H1 (cell line): ENCODE data around the gene FSD1L. TPM values are rescaled to one million over a fixed set of nuclear protein-coding genes. Genes with fewer than 3 reads are reported as not detected.

Experiments
- CTCF ChIA-PET: fragments of 300-600 bp; sonication (Branson Sonifier 250); formaldehyde crosslinking; loops from one replicate; lab custom pipeline; 2021; ENCODE audit not compliant: partially characterized antibody; lab: Charles Lee
- POLR2A ChIA-PET: fragments of 300-600 bp; sonication (Branson Sonifier 250); formaldehyde crosslinking; loops from one replicate; lab custom pipeline; 2021; ENCODE audit warnings: inconsistent platforms; ENCODE audit not compliant: partially characterized antibody; lab: Charles Lee
- DNase-seq, 2 experiments: peaks; one replicate each; pipeline versions ENCODE4 v3.0.0 to v3.0.0-alpha.2; 2010 to 2022; ENCODE audit warnings: low spot score in 2 of 2, low read depth in 1 of 2, mixed read lengths in 1 of 2
- FAIRE-seq: peaks from 2 replicates; lab custom pipeline; 2011; peaks lifted over from hg19 to GRCh38; lab: Jason Lieb, UNC
- H2AFZ ChIP-seq: 2 replicates; pipeline ENCODE4 v1.8.1; 2012; ENCODE audit warnings: low read length, inconsistent platforms
- H2AK5ac ChIP-seq: 2 replicates; pipeline ENCODE4 v1.6.1; 2013; ENCODE audit warnings: low read depth, low read length
- H2BK120ac ChIP-seq: replicated peaks from 2 replicates; pipeline ENCODE3; 2013; ENCODE audit warnings: low read depth, low read length, inconsistent platforms
- H2BK12ac ChIP-seq: 2 replicates; pipeline ENCODE4 v1.6.1; 2013; ENCODE audit warnings: low read depth, low read length
- H2BK15ac ChIP-seq: 2 replicates; pipeline ENCODE4 v1.6.1; 2013; ENCODE audit warnings: low read length
- H2BK20ac ChIP-seq: 2 replicates; pipeline ENCODE4 v1.6.1; 2013; ENCODE audit warnings: low read length
- H2BK5ac ChIP-seq: 2 replicates; pipeline ENCODE4 v1.6.1; 2013; ENCODE audit warnings: low read depth, low read length
- H3K14ac ChIP-seq: 2 replicates; pipeline ENCODE4 v1.6.1; 2013; ENCODE audit warnings: inconsistent platforms; ENCODE audit not compliant: insufficient read length
- H3K18ac ChIP-seq: 2 replicates; pipeline ENCODE4 v1.6.1; 2013; ENCODE audit warnings: low read length; ENCODE audit errors: extremely low read depth
- H3K23ac ChIP-seq: 2 replicates; pipeline ENCODE4 v1.6.1; 2013; ENCODE audit warnings: inconsistent platforms; ENCODE audit not compliant: insufficient read length
- H3K23me2 ChIP-seq: 2 replicates; pipeline ENCODE4 v1.6.1; 2013; ENCODE audit warnings: low read depth, low read length
- H3K27ac ChIP-seq: 2 replicates; pipeline ENCODE4 v1.6.1; 2011; ENCODE audit warnings: low read depth, low read length, inconsistent platforms
- H3K27me3 ChIP-seq, 4 experiments: replicated peaks in 1 of 4; 1 replicate in 1 of 4; 2 replicates in 3 of 4; pipeline versions ENCODE4 v1.6.1 to v1.8.1; 2011 to 2013; ENCODE audit warnings: low read length in 3 of 4, mild to moderate bottlenecking in 3 of 4, inconsistent platforms in 2 of 4, mixed read lengths in 2 of 4, moderate library complexity in 1 of 4; ENCODE audit not compliant: control insufficient read depth in 3 of 4, insufficient read depth in 3 of 4; ENCODE audit errors: extremely low read depth in 1 of 4
- H3K36me3 ChIP-seq, 4 experiments: 2 replicates each; pipeline versions ENCODE4 v1.6.1 to v1.8.1; 2011 to 2013; ENCODE audit warnings: mild to moderate bottlenecking in 4 of 4, low read length in 3 of 4, moderate library complexity in 2 of 4, control low read depth in 1 of 4, inconsistent platforms in 1 of 4; ENCODE audit not compliant: insufficient read depth in 4 of 4, control insufficient read depth in 2 of 4
- H3K4ac ChIP-seq: replicated peaks from 2 replicates; pipeline ENCODE3; 2013; ENCODE audit warnings: low read length, low read depth, mixed read lengths, inconsistent platforms; ENCODE audit not compliant: insufficient read length
- H3K4me1 ChIP-seq, 4 experiments: replicated peaks in 1 of 4; 1 replicate in 1 of 4; 2 replicates in 3 of 4; pipeline versions ENCODE4 v1.6.1 to v1.8.1; 2011 to 2013; ENCODE audit warnings: low read length in 3 of 4, inconsistent platforms in 2 of 4, mixed read lengths in 1 of 4; ENCODE audit not compliant: insufficient read depth in 4 of 4, control insufficient read depth in 3 of 4
- H3K4me2 ChIP-seq, 2 experiments: 2 replicates each; pipeline versions ENCODE4 v1.6.1 to v1.8.1; 2011 to 2013; ENCODE audit warnings: low read depth in 2 of 2, low read length in 2 of 2, control low read depth in 1 of 2, inconsistent platforms in 1 of 2, mild to moderate bottlenecking in 1 of 2; ENCODE audit not compliant: insufficient read depth in 1 of 2
- H3K4me3 ChIP-seq, 4 experiments: fragments of 200-600, 300-600 bp in 1 of 4; sonication (generic), shearing (Covaris generic), sonication (Bioruptor Twin) in 1 of 4; 2 replicates each; pipeline versions ENCODE4 v1.5.1 to v1.8.1; 2011 to 2016; ENCODE audit warnings: low read length in 4 of 4, low read depth in 3 of 4, control low read depth in 2 of 4, inconsistent platforms in 2 of 4, mild to moderate bottlenecking in 2 of 4, mixed read lengths in 1 of 4, moderate library complexity in 1 of 4; ENCODE audit not compliant: insufficient read depth in 2 of 4; ENCODE audit errors: extremely low read depth in 1 of 4
- H3K56ac ChIP-seq: replicated peaks from 2 replicates; pipeline ENCODE3; 2013; ENCODE audit warnings: low read depth, mild to moderate bottlenecking, mixed read lengths, low read length, inconsistent platforms; ENCODE audit not compliant: insufficient read length
- H3K79me1 ChIP-seq: 2 replicates; pipeline ENCODE4 v1.6.1; 2013; ENCODE audit warnings: low read depth, low read length, control low read depth
- H3K79me2 ChIP-seq, 2 experiments: 2 replicates each; pipeline versions ENCODE4 v1.6.1 to v1.8.1; 2012 to 2013; ENCODE audit warnings: low read length in 2 of 2, mild to moderate bottlenecking in 2 of 2, inconsistent platforms in 1 of 2; ENCODE audit not compliant: insufficient read depth in 2 of 2, control insufficient read depth in 1 of 2
- H3K9ac ChIP-seq, 4 experiments: replicated peaks in 1 of 4; 1 replicate in 1 of 4; 2 replicates in 3 of 4; pipeline versions ENCODE4 v1.6.1 to v1.8.1; 2011 to 2013; ENCODE audit warnings: low read depth in 3 of 4, low read length in 3 of 4, control low read depth in 2 of 4, mild to moderate bottlenecking in 2 of 4, moderate library complexity in 2 of 4, inconsistent platforms in 1 of 4; ENCODE audit errors: extremely low read depth in 1 of 4
- H3K9me3 ChIP-seq, 2 experiments: 2 replicates each; pipeline versions ENCODE4 v1.6.1 to v1.8.1; 2012 to 2013; ENCODE audit warnings: mild to moderate bottlenecking in 2 of 2, moderate library complexity in 2 of 2, control low read depth in 1 of 2, inconsistent platforms in 1 of 2, low read depth in 1 of 2, low read length in 1 of 2, mixed read lengths in 1 of 2; ENCODE audit not compliant: insufficient read depth in 2 of 2
- H4K20me1 ChIP-seq, 2 experiments: replicated peaks in 1 of 2; 2 replicates each; pipeline versions ENCODE3 to v1.8.1; 2011 to 2013; ENCODE audit warnings: inconsistent platforms in 2 of 2, low read length in 2 of 2, mild to moderate bottlenecking in 1 of 2; ENCODE audit not compliant: insufficient read depth in 2 of 2, control insufficient read depth in 1 of 2
- H4K5ac ChIP-seq: 2 replicates; pipeline ENCODE4 v1.6.1; 2013; ENCODE audit warnings: low read length, low read depth, mixed read lengths, inconsistent platforms; ENCODE audit not compliant: insufficient read length
- H4K8ac ChIP-seq: 2 replicates; pipeline ENCODE4 v1.8.0; 2013; ENCODE audit warnings: mild to moderate bottlenecking, moderate library complexity, low read length, inconsistent platforms; ENCODE audit not compliant: insufficient read depth; ENCODE audit errors: extremely low read depth
- H4K91ac ChIP-seq: replicated peaks from 2 replicates; pipeline ENCODE3; 2013; ENCODE audit warnings: low read length, mixed read lengths, inconsistent platforms; ENCODE audit not compliant: insufficient read length
- E2F6 ChIP-seq: IDR thresholded peaks from 2 replicates; pipeline ENCODE4 v1.6.1; 2012; ENCODE audit warnings: inconsistent platforms
- WGBS, 2 experiments: shearing (Covaris generic) in 1 of 2; methylation state at CpG; one replicate each; pipeline versions ENCODE4 v1.1.6 to v1.1.7; 2013 to 2015; ENCODE audit warnings: low lambda C conversion rate in 2 of 2, mixed read lengths in 2 of 2, inconsistent platforms in 1 of 2, low coverage in 1 of 2, missing lambda C conversion rate in 1 of 2; ENCODE audit not compliant: insufficient replicate concordance in 2 of 2, insufficient coverage in 1 of 2, insufficient read length in 1 of 2; ENCODE audit errors: extremely low coverage in 1 of 2, missing lambda C conversion rate in 1 of 2; 5-methylcytosine and 5-hydroxymethylcytosine counted together
- polyA plus RNA-seq, 7 experiments: library from polyadenylated mRNA; depleted of rRNA in 3 of 7; stranded (reverse) in 5 of 7; unstranded in 2 of 7; fragments of >200 nt in 5 of 7; fragments of 200-250 nt in 2 of 7; gene quantifications; 1 replicate in 5 of 7; 2 replicates in 1 of 7; 4 replicates in 1 of 7; pipeline versions ENCODE4 v1.2.1 to v1.2.3, GENCODE V29; 2011 to 2013; ENCODE audit warnings: missing spikeins in 2 of 7, mixed read lengths in 2 of 7
- total RNA-seq: library from RNA; stranded (reverse); fragmentation: NEBNext Ultra II Directional; extraction: Animal tissue kit (Norgen Biotek cat#: 25700); gene quantifications from 2 replicates; pipeline ENCODE4 v1.2.1, GENCODE V29; 2021

The FSD1L gene
- total and polyA plus RNA-seq, 2 of the 8 experiments (the other 6 are each of a cell fraction or from before 2014, with no cell fraction given): 0.91 to 4.8 TPM

- Histone ChIP-seq H3K23ac (no peak overlapping the region), H3K27ac (no peak overlapping the region), H2BK5ac (no peak overlapping the region), H3K18ac (no peak overlapping the region), H4K20me1 (no peaks in the 10 kb centered on the region), H2BK20ac (no peak overlapping the region), H3K36me3 (peaks cover 0 to 3% (median 0%) of the 10 kb centered on the region in 4 experiments; a peak in 2 of 8 replicates), H2BK12ac (no peak overlapping the region), H4K91ac (no peak overlapping the region), H3K4ac (no peak overlapping the region), H3K9me3 (no peaks in the 10 kb centered on the region), H3K79me2 (no peaks in the 10 kb centered on the region), H3K14ac (no peak overlapping the region), H3K4me2 (no peak overlapping the region), H3K9ac (no peak overlapping the region), H2AFZ (no peak overlapping the region), H2AK5ac (no peak overlapping the region), H3K56ac (no peak overlapping the region), H3K79me1 (no peaks in the 10 kb centered on the region), H3K27me3 (no peaks in the 10 kb centered on the region), H3K23me2 (no peaks in the 10 kb centered on the region), H2BK120ac (no peak overlapping the region), H4K8ac (no peak overlapping the region), H3K4me1 (no peaks in the 10 kb centered on the region), H4K5ac (no peak overlapping the region), H3K4me3 (no peak overlapping the region), H2BK15ac (no peak overlapping the region)
- WGBS, 2 experiments: 100% methylated on average over 1 of the region's 1 CpG; no CpG with 5 or more reads in 1 of the 2 experiments
- POLR2A ChIA-PET: no interaction called here
- CTCF ChIA-PET: interaction anchor here (0.7 kb wide), 1 partner anchor 646 kb away, joined by 3 read pairs; no protein-coding TSS in a partner anchor
- no peak for DNase-seq
- FAIRE-seq: no peak
- TF ChIP-seq E2F6: no peak
These were observed 62.2 kb downstream of the FSD1L start for GRCh38 chr9:105510024-105510423.
